Endothelial cell of hepatic sinusoid (primary cell): Measurements from ENCODE around the gene AHSG.
"Not testable (repeated sequence)": the region's sequence is repeated elsewhere in the genome, so short reads cannot be mapped to it uniquely, and the experiment has no call there.

Experiments
- in situ Hi-C: cut with HindIII; loops from 2 replicates; pipeline ENCODE4 v1.10.0; 2017; ENCODE audit warnings: low sequenced_read_pairs

AHSG gene

DNA sequence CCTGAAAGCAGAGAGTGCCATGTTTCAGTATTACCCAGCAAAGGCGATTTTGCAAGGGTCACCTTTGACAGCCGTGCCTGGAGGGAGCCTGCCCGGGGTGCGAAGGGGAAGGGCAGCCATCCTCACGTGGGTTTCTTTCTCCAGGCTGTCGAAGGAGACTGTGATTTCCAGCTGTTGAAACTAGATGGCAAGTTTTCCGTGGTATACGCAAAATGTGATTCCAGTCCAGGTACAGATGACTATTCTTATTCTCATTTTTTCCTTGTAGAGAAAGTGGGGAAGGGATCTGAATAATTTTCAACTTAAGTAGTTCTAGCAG, 3.4 kb downstream of the AHSG start:
- in situ Hi-C loops = loop anchor here (25.0 kb wide), 1 partner anchor 196 kb away; the partner anchor contains the start of gene RFC4

DNA sequence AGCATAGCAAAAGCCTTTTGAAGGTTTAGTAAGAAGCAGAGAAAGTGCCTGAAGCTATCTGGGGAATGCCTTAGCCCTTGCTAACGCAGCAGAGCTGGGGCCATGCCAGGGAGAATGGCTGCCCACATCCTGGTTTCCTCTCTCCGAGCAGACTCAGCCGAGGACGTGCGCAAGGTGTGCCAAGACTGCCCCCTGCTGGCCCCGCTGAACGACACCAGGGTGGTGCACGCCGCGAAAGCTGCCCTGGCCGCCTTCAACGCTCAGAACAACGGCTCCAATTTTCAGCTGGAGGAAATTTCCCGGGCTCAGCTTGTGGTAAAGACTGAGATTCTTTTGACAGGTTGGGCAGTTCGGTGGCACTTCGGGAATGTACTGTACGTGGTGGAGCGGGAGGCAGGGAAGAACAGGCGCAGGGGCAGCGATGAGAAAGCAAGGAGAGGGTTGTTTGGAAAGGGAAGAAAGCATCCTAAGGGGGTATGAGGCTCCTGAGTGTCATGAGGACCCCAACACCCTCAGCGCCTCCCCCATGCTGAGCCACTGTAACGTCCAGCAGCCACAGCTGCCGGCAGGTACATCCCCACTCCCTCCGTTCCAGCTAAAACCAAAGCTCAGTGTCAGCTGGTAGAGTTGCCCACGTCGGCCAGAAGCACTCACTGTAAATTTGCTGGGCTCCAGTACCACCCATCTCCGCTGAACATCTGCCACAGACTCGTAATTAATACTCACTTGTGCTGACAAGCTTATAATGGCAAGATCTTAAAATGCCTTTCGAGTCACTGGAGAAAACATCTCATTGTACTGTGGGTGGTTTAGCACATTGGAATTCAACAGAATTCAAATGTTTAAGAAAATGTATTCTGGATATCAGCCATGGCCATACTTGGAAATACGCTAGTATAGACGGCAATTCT, 4.4 kb downstream of the AHSG start:
- in situ Hi-C loops = loop anchor here (25.0 kb wide), 1 partner anchor 195 kb away; the partner anchor contains the start of gene RFC4

DNA sequence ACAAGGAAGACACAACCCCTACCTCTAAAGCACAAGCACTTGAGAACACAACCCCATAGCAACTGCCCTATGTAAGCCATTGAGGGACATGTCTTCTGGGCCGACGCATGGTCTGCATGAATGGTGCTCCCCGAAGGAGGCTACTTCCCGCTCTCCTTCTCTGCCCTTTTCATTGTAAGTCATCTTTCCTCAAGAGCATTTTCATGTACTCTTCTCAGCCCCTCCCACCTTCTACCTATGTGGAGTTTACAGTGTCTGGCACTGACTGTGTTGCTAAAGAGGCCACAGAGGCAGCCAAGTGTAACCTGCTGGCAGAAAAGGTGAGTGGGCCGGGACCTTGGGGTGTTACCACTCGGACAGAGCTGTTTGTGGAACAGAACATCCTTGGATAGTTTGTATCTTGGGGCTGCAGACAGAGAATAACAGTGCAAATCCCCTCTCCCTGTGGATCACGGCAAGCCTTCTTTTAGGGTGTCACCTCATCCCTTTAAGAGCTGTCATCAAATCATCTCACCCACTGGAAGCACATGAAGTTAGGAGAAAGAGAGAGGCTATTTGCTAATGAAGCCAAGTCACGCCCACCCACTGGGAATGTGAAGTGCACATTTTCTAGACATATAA, 5.6 kb downstream of the AHSG start:
- in situ Hi-C loops = loop anchor here (25.0 kb wide), 1 partner anchor 194 kb away; the partner anchor contains the start of gene RFC4

DNA sequence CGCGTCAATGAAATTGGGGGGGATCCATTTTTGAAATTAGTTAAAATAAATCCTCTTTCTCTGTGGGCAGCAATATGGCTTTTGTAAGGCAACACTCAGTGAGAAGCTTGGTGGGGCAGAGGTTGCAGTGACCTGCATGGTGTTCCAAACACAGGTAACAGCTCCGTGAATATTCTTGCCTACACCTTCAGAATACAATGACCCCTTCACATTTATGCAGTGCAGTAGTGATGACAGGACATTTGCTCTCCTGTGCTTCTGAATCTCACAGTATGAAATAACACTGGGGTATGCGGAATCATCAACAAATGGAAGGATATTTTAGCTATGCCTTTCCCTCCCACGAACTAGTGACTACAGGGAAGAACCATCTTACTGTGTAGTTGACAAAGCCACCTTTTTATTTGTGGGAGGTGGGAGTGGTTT, 6.9 kb downstream of the AHSG start:
- in situ Hi-C loops = loop anchor here (25.0 kb wide), 1 partner anchor 193 kb away; the partner anchor contains the start of gene RFC4

DNA sequence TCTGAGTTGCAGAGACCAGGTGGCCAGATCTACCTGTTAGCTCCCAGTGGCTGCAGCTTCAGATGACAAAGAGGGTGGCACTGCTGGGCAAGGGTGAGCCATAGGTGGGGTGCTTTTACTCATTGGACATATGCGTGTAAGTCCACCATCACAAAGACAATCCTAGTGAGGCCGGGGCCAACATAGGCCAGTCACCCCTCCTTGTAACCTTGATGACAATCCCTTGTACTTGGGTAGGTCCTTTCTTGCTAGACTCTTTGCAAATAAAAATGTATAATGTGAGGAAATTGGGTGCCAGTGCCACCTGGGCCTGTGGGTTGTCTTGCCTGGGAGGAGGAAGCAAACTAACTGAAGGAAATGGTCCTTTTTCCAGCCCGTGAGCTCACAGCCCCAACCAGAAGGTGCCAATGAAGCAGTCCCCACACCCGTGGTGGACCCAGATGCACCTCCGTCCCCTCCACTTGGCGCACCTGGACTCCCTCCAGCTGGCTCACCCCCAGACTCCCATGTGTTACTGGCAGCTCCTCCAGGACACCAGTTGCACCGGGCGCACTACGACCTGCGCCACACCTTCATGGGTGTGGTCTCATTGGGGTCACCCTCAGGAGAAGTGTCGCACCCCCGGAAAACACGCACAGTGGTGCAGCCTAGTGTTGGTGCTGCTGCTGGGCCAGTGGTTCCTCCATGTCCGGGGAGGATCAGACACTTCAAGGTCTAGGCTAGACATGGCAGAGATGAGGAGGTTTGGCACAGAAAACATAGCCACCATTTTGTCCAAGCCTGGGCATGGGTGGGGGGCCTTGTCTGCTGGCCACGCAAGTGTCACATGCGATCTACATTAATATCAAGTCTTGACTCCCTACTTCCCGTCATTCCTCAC, 7.6 kb downstream of the AHSG start:
- in situ Hi-C loops = loop anchor here (25.0 kb wide), 1 partner anchor 192 kb away; the partner anchor contains the start of gene RFC4

DNA sequence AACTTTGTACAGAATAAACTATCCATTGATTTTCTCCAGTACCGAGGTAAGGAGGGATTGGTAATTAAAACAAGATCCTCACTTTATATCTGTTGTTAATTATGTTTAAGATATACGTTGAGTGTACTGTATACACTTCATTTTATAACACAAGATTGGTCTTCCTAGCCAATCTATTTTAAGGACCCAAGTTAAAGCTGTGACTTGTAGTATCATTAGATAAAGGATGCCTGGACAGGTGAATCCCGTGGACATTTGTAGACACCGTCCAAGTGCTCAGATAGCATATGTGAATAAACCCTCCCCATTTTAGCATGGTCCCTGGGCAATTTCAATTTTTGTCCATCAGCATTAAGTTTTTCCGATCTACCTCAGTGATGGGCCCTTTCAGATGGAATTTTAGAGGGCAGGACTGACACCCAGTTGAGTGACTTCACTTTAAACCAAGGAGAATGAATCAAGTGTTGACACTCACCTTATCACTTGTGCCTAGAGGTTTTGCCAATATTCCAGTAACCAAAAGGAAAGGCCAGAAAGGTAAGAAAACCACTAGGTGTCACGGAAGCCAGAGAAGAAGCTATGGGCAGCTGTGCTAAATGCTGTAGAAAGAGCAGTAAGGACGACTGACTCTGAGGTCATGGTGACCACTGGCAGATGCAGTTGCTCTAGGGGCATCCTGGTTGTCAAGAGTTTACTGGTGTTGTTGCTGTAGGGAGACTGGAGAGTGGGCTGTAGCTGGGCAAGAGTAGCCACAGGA, 9.2 kb downstream of the AHSG start:
- in situ Hi-C loops = loop anchor here (25.0 kb wide), 1 partner anchor 190 kb away; the partner anchor contains the start of gene RFC4

DNA sequence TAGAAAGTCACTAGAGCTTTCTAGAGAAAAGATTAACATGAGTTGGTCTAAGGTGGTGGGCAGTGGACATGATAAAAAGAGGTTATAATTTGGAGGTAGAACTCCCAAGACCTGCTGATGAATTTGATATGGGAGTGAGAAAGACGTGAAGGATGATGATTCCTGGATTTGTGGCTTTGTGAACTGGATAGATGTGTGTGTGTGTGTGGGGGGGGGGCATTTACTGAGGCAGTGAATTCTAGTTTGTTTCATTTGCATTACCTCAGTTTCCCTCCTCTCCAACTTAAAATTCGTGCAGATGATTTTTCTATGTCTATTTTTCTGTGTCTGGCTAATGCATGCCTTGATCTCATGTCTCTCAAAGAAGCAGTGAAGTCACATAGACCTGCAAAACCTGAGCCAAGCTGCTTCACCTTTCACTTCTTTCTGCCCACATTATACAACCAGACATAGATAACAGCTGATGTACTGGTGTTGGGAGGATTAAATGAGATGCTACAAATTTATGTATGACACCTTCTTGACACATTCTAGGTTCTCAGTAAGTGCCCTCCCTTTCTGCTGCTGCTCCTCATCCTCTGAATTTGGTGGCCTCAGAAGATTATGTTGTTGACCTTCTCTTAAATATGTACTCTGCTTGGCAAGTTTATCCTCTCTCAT, 9.9 kb downstream of the AHSG start:
- in situ Hi-C loops = loop anchor here (25.0 kb wide), 1 partner anchor 190 kb away; the partner anchor contains the start of gene RFC4

DNA sequence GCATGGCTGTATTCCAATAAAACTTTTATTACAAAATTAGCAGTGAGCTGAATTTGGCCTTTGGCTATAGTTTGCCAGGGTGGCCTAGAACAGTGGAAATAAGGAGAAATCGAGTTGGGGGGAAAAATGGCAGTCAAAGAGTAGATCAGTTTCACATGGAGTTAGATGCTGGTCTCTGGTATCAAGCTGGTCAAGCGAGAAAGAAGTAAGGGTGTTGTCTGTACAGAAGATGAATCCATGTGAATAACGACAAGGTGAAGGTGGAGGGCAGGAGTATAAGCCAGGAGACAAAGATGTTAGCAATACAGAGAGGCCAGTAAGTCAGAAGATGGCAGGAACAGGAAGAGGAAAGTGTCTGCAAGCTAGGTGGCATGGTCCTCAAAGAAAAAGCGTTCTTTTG, 11.7 kb downstream of the AHSG start:
- in situ Hi-C loops = loop anchor here (25.0 kb wide), 1 partner anchor 188 kb away; the partner anchor contains the start of gene RFC4

DNA sequence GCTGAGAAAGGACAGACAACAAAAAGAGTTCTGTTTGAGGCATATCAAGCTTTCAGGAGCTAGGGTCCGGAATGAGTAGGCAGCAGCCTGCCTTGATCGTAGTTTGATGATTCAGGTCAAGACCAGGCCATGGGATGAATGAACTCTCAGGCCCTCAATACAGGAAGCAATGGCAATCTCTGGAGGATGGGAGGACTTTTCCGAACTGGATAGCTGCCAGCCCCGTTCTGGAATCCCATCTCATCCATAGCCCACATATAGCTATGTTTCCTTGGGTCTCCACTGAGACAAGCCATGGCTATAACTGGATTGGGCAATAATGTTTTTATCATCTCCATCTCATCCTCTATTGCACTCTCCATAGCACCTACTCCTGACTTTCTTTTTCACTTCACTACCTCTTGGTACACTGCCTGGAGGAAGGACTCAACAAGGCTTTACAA, 12.8 kb downstream of the AHSG start:
- in situ Hi-C loops = no loop called here

DNA sequence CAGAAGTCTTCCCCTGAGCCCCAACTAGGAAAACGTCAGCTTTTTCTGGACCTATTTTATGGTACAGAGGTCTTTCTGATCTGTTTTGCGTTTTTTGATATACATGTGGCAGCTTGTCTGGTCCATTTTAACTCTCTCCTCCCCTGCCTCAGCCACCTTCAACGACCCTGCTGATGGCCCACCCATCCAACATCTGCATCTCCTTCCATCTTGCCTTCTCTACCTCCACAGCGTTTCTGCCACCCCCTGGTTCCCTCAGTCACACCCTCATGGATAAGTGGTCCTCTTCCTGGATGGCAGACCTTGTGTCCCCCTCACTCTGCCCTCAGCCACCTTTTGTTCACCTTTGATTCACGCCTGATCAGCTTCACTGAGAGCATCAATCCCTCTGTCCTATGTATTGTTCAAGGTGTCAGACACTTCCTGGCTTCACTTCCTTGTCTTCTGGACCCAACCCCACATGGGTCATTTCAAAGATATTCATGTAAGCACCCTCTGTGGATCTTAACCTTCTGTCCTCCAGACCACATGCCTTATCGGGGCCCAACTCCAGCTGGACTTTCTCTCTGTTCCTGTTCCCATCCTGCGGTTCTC, 13.5 kb downstream of the AHSG start:
- in situ Hi-C loops = no loop called here

DNA sequence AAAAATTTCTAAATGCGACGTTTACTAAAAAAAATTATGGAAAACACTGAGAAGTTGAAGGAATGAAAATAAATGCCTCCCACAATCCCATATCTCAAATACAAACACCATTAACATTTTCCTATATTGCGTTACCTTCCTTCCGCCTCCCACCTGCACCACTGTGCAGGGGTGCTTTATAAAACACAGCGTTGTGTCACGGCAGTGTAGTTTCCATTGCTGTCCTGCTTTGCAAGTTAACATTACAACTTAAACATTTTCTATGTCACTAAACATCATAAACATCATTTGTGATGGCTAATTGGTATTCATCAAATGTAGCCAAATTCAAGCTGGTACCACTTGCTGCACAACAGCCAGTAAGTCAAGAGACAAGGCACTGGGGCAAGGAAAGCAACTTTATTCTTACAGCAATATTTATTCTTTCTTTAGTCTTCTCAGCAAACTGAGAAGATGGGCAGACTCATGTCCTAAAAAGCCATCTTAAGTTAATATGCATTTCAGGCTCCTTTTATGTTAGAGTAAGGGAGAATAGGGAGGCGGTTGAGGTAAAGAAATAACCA, 15.1 kb downstream of the AHSG start:
- in situ Hi-C loops = no loop called here

DNA sequence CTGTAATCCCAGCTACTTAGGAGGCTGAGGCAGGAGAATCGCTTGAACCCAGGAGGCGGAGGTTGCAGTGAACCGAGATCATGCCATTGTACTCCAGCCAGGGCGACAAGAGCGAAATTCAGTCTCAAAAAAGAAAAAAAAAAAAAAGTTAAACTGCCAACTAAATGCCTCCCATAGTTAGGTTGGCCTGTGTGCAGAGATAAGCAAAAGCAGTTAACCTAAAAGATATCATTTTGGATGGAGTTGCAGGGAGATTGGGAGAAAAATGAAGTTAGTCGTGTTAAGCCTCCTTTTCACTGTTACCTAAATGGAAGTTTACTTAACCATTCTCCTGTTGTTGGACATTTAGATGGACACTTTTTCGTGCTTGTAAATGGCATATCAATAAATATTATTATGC, 15.9 kb downstream of the AHSG start:
- in situ Hi-C loops = no loop called here

DNA sequence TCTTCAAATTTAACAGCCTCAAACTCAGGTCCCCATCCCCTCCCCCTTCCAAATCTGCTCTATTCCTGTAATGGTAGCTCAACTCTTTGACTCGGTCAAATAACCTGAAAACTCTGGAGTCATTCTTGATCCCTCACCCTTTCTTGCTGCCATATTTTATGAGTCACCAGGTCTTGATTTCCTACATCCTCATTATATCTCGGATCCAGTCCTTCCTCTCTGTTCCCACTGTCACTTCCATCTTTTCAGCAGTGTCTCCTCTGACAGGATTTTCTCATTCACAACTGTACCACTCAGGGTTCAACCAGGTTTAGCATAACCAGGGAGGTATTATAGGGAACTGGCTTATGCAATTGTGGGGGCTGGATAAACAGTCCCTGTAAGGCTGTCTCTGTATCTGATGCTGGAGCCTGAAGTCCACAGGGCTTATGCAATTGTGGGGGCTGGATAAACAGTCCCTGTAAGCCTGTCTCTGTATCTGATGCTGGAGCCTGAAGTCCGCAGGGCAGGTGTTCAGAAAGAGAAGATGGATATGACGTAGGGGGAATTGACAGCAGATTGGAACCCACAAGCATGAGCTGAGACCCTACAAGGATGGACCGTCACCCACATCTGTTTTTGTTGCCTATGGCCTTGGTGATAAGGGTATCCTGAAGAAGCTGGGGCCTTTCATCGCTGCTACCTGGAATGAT, 18.2 kb downstream of the AHSG start:
- in situ Hi-C loops = no loop called here

DNA sequence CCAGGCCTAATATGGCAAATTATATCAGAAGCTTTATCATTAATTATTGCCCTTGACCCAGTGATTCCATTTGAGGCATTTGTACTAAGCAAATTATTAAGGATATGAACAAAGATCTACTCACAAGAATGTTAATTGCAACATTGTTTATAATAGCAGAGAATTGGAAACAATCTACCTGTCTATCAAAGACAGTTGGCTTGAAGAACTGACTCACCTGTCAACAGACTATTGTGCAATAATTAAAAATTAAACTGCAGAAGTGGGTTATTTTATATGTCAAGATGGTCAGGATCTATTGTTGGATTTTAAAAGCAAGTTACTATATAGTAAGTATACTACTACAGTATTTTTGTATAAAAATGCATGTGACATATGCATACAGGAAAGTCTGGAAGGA, 20.6 kb downstream of the AHSG start:
- in situ Hi-C loops = no loop called here

DNA sequence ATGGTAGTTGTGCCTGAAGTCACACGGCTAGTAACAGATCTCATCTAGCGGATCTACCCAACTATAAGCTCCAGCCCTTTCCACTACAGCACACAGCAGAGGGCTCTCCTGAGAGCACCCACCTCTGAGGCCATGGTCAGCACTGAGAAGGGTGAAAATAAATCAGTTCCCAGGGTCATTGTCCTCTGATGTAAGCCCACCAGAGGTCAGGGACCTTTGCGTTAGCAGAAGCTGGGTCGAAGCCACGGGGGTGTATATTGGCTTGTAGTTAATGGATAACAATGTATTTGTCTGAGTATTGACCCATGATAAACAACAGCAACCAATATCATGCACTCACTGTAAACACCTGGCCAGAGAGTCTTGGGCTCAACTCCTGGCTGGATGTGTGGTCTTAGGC, 21.3 kb downstream of the AHSG start:
- in situ Hi-C loops = not testable (repeated sequence)

DNA sequence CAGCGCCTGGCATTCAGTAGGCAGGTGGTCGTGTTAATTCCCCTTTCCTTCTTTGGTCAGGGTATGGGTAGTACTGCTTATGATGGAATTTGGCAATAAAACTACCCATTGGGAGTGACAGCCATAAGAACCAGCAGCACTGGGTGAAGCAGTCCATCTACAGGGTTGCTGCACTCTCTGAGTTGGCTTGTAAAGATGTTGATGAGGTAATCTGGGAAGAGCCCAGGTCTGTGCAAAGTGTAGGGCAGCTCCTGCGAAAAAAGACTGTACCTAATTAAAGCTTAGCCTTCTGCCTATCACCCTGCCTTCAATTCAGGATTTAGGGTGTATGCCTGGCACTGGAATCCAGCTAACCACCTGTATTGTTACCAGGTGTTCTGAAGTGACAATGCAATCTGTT, 22.7 kb downstream of the AHSG start:
- in situ Hi-C loops = no loop called here

DNA sequence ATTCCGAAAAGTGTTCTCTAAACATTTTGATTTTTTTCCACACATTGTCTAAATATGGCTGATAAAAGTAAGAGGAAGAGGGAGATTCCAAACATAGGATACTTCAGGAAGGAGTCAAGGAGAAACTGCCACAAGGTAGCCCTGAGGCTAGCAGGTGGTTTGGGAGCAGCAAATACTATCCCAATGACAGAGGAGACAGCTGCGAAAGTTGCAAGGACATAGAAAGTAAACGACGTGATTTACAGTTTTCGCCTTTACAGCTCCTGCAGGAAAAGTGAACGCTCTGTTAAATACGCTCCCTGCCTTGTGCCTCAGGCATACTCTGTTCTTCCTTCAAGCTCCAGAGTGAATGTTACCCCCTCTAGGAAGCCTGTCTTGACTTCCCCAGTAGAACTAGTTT, 23.7 kb downstream of the AHSG start:
- in situ Hi-C loops = no loop called here

DNA sequence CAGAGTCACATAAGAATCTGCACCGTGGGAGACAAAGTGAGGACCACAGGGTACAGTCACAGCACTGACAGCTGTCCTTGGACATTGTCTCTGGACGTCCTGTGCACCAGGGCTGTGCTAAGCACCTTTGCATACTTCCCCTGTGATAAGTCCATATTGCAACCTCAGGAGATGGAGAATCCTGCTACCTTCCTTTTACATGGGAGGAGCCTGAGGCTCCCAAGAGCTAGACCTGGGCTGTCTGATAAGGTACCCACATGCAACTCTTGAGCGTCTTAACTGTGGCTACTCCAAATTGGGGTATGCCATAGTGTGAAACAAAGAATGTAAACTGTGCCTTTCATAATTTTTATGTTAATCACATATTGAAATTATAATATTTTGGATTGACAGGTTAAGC, 24.8 kb downstream of the AHSG start:
- in situ Hi-C loops = no loop called here
